Stimulated activated CD8-positive, alpha-beta memory T cell treated with anti-CD3 and anti-CD28 coated beads, Interleukin-15, amount 100 ng/mL, for 24 hours (primary cell): ENCODE data around the gene RTCB.

Source experiments
- DNase-seq: peaks from one replicate; pipeline ENCODE4 v3.0.0-alpha.2; 2020; ENCODE audit warnings: low read depth

Gene RTCB

GRCh38 chr22:32339190-32340012 lies 72.6 kb downstream of the RTCB start:
- no peak for DNase-seq

GRCh38 chr22:32338757-32339156 lies 73.3 kb downstream of the RTCB start:
- DNase-seq: no peak
